Activated naive CD4-positive, alpha-beta T cell treated with anti-CD3 and anti-CD28 coated beads, Interleukin-2, amount 50 U/mL, for 24 hours (primary cell): ENCODE data around the gene CNOT1.
A peak's percentile ranks its signal among the peaks of the same experiment; 100 is the strongest.
"Not testable (repeated sequence)": the region's sequence is repeated elsewhere in the genome, so short reads cannot be mapped to it uniquely, and the experiment has no call there.

Source experiments
- H3K27ac Mint-ChIP-seq: one replicate; pipeline ENCODE4 v1.8.0; 2021; ENCODE audit warnings: mild to moderate bottlenecking, mixed read lengths
- H3K27me3 Mint-ChIP-seq: one replicate; pipeline ENCODE4 v1.8.0; 2021; ENCODE audit warnings: mixed read lengths
- H3K36me3 Mint-ChIP-seq: one replicate; pipeline ENCODE4 v1.8.0; 2021; ENCODE audit warnings: mixed read lengths
- H3K4me1 Mint-ChIP-seq: one replicate; pipeline ENCODE4 v1.8.0; 2021; ENCODE audit warnings: mixed read lengths
- H3K4me3 Mint-ChIP-seq: one replicate; pipeline ENCODE4 v1.8.0; 2021; ENCODE audit warnings: mild to moderate bottlenecking, mixed read lengths
- H3K9me3 Mint-ChIP-seq: one replicate; pipeline ENCODE4 v1.8.0; 2021; ENCODE audit warnings: mixed read lengths

Gene CNOT1

GRCh38 chr16:58495521-58496331 is 133.9 kb downstream of the CNOT1 start:
- no peaks in the 10 kb centered on the region for H3K4me1 Mint-ChIP-seq
- H3K36me3 Mint-ChIP-seq: no peaks in the 10 kb centered on the region
- no peak overlapping the region for H3K27ac Mint-ChIP-seq
- no peaks in the 10 kb centered on the region for H3K27me3 Mint-ChIP-seq
- H3K4me3 Mint-ChIP-seq: no peak overlapping the region
- no peaks in the 10 kb centered on the region for H3K9me3 Mint-ChIP-seq

GRCh38 chr16:58494981-58495520 is 134.6 kb downstream of the CNOT1 start:
- no peak overlapping the region for H3K27ac Mint-ChIP-seq
- H3K9me3 Mint-ChIP-seq: no peaks in the 10 kb centered on the region
- no peaks in the 10 kb centered on the region for H3K27me3 Mint-ChIP-seq
- H3K4me1 Mint-ChIP-seq: no peaks in the 10 kb centered on the region
- H3K4me3 Mint-ChIP-seq: no peak overlapping the region
- no peaks in the 10 kb centered on the region for H3K36me3 Mint-ChIP-seq

GRCh38 chr16:58493756-58494431 is 135.7 kb downstream of the CNOT1 start:
- Mint-ChIP-seq H3K27me3 (no peaks in the 10 kb centered on the region), H3K36me3 (no peaks in the 10 kb centered on the region), H3K27ac (peak overlapping the region; percentile 30), H3K4me3 (no peak overlapping the region), H3K9me3 (no peaks in the 10 kb centered on the region), H3K4me1 (no peaks in the 10 kb centered on the region)

- Mint-ChIP-seq H3K36me3 (no peaks in the 10 kb centered on the region), H3K4me1 (no peaks in the 10 kb centered on the region), H3K27me3 (no peaks in the 10 kb centered on the region), H3K4me3 (no peak overlapping the region), H3K27ac (no peak overlapping the region), H3K9me3 (no peaks in the 10 kb centered on the region)
Measured at GRCh38 chr16:58492735-58493134, 136.9 kb downstream of the CNOT1 start.

- Mint-ChIP-seq H3K4me1 (no peaks in the 10 kb centered on the region), H3K27me3 (no peaks in the 10 kb centered on the region), H3K27ac (no peak overlapping the region), H3K9me3 (no peaks in the 10 kb centered on the region), H3K36me3 (no peaks in the 10 kb centered on the region), H3K4me3 (no peak overlapping the region)
Measured at GRCh38 chr16:58492066-58492465, 137.6 kb downstream of the CNOT1 start.

GRCh38 chr16:58490539-58490938 is 139.1 kb downstream of the CNOT1 start:
- H3K27ac Mint-ChIP-seq, H3K4me1 Mint-ChIP-seq, H3K27me3 Mint-ChIP-seq, H3K4me3 Mint-ChIP-seq, H3K9me3 Mint-ChIP-seq, H3K36me3 Mint-ChIP-seq: not testable (repeated sequence)

GRCh38 chr16:58490065-58490464 is 139.6 kb downstream of the CNOT1 start:
- H3K27me3 Mint-ChIP-seq: no peaks in the 10 kb centered on the region
- H3K36me3 Mint-ChIP-seq: no peaks in the 10 kb centered on the region
- H3K9me3 Mint-ChIP-seq: no peaks in the 10 kb centered on the region
- H3K27ac Mint-ChIP-seq: no peak overlapping the region
- no peaks in the 10 kb centered on the region for H3K4me1 Mint-ChIP-seq
- no peak overlapping the region for H3K4me3 Mint-ChIP-seq

GRCh38 chr16:58488531-58488930 is 141.1 kb downstream of the CNOT1 start:
- no peaks in the 10 kb centered on the region for H3K27me3 Mint-ChIP-seq
- no peaks in the 10 kb centered on the region for H3K9me3 Mint-ChIP-seq
- H3K4me3 Mint-ChIP-seq: no peak overlapping the region
- no peaks in the 10 kb centered on the region for H3K36me3 Mint-ChIP-seq
- no peaks in the 10 kb centered on the region for H3K4me1 Mint-ChIP-seq
- no peak overlapping the region for H3K27ac Mint-ChIP-seq

GRCh38 chr16:58487566-58488351 is 141.9 kb downstream of the CNOT1 start:
- Mint-ChIP-seq H3K36me3 (no peaks in the 10 kb centered on the region), H3K27me3 (no peaks in the 10 kb centered on the region), H3K4me1 (no peaks in the 10 kb centered on the region), H3K27ac (no peak overlapping the region), H3K4me3 (peak overlapping the region; percentile 52), H3K9me3 (no peaks in the 10 kb centered on the region)

GRCh38 chr16:58485184-58485887 is 144.3 kb downstream of the CNOT1 start:
- no peak overlapping the region for H3K4me3 Mint-ChIP-seq
- no peaks in the 10 kb centered on the region for H3K36me3 Mint-ChIP-seq
- no peak overlapping the region for H3K27ac Mint-ChIP-seq
- no peaks in the 10 kb centered on the region for H3K4me1 Mint-ChIP-seq
- no peaks in the 10 kb centered on the region for H3K27me3 Mint-ChIP-seq
- H3K9me3 Mint-ChIP-seq: no peaks in the 10 kb centered on the region

- Mint-ChIP-seq H3K27me3 (peaks cover 1% of the 10 kb centered on the region), H3K4me1 (no peaks in the 10 kb centered on the region), H3K36me3 (no peaks in the 10 kb centered on the region), H3K4me3 (no peak overlapping the region), H3K27ac (no peak overlapping the region), H3K9me3 (no peaks in the 10 kb centered on the region)
Measured at GRCh38 chr16:58481931-58482330, 147.7 kb downstream of the CNOT1 start.

GRCh38 chr16:58481226-58481869 is 148.3 kb downstream of the CNOT1 start:
- H3K9me3 Mint-ChIP-seq: no peaks in the 10 kb centered on the region
- no peak overlapping the region for H3K27ac Mint-ChIP-seq
- no peaks in the 10 kb centered on the region for H3K36me3 Mint-ChIP-seq

GRCh38 chr16:58478427-58478826 is 151.2 kb downstream of the CNOT1 start:
- Mint-ChIP-seq H3K36me3 (no peaks in the 10 kb centered on the region), H3K27ac (no peak overlapping the region), H3K9me3 (no peaks in the 10 kb centered on the region), H3K4me1 (no peaks in the 10 kb centered on the region), H3K27me3 (peaks cover 5% of the 10 kb centered on the region), H3K4me3 (no peak overlapping the region)

More at GRCh38 chr16:58481226-58481869, 148.3 kb downstream of the CNOT1 start:
- no peaks in the 10 kb centered on the region for H3K4me1 Mint-ChIP-seq
- H3K27me3 Mint-ChIP-seq: peaks cover 1% of the 10 kb centered on the region
- H3K4me3 Mint-ChIP-seq: no peak overlapping the region

- Mint-ChIP-seq H3K36me3 (no peaks in the 10 kb centered on the region), H3K4me1 (no peaks in the 10 kb centered on the region), H3K4me3 (no peak overlapping the region), H3K27me3 (peaks cover 8% of the 10 kb centered on the region), H3K27ac (no peak overlapping the region), H3K9me3 (no peaks in the 10 kb centered on the region)
Measured at GRCh38 chr16:58476791-58477190, 152.8 kb downstream of the CNOT1 start.
